Psoas muscle (tissue), 8 donors: Measurements from ENCODE around the gene PARS2. TPM values are rescaled to one million over a fixed set of nuclear protein-coding genes. Genes with fewer than 3 reads are reported as not detected.

ENCODE experiments used
- ATAC-seq, 4 donors: fragments of 200-7000 bp; cut with Tn5 transposase; one replicate each; pipeline ENCODE4 v1.9.1; 2020; ENCODE audit warnings: moderate library complexity in 3 of 4, mild to moderate bottlenecking in 2 of 4
- DNase-seq, 2 donors: peaks; one replicate each; pipeline ENCODE4 v3.0.0-alpha.2; 2020
- H3K27ac ChIP-seq: fragments of 200-600 bp; one replicate; pipeline ENCODE4 v1.8.0; 2022
- H3K27me3 ChIP-seq, 3 donors: fragments of 200-600 bp in 1 of 3; one replicate each; pipeline versions ENCODE4 v1.6.1 to v1.8.0; 2013 to 2022; ENCODE audit warnings: low read length in 2 of 3, mild to moderate bottlenecking in 2 of 3, moderate library complexity in 1 of 3; ENCODE audit not compliant: insufficient read depth in 3 of 3
- H3K36me3 ChIP-seq, 2 donors: fragments of 200-600 bp in 1 of 2; one replicate each; pipeline versions ENCODE4 v1.6.1 to v1.8.0; 2013 to 2022; ENCODE audit warnings: low read depth in 1 of 2, mild to moderate bottlenecking in 1 of 2, moderate library complexity in 1 of 2; ENCODE audit not compliant: insufficient read depth in 1 of 2
- H3K4me1 ChIP-seq: fragments of 200-600 bp; one replicate; pipeline ENCODE4 v1.8.0; 2022
- H3K4me3 ChIP-seq: fragments of 200-600 bp; one replicate; pipeline ENCODE4 v1.8.0; 2022; ENCODE audit warnings: mild to moderate bottlenecking
- H3K9me3 ChIP-seq: fragments of 200-600 bp; one replicate; pipeline ENCODE4 v1.8.0; 2022
- WGBS, 3 donors: extraction: QIAGEN DNeasy Blood & Tissue Kit; methylation state at CpG; one replicate each; pipeline versions ENCODE4 v1.1.6 to v1.1.7; 2013; 5-methylcytosine and 5-hydroxymethylcytosine counted together
- intact Hi-C, 2 donors: fragments of 100-400 bp; cut with DNase I; formaldehyde crosslinking; loops; one replicate each; pipeline versions ENCODE4 v1.11.0 to v1.14.2; 2022
- polyA plus RNA-seq, 3 donors: library from polyadenylated mRNA; stranded (reverse); fragments of 200-250 nt; gene quantifications; one replicate each; pipeline ENCODE4 v1.2.3, GENCODE V29; 2013
- total RNA-seq, 4 donors: library from RNA; stranded (reverse); fragmentation: NEBNext Ultra II Directional in 2 of 4; extraction: Animal tissue kit (Norgen Biotek cat#: 25700) in 2 of 4; gene quantifications; one replicate each; pipeline versions ENCODE4 v1.2.1 to v1.2.4, GENCODE V29; 2021 to 2023
- TF ChIP-seq, protein P1 (sequence below): fragments of 200-600 bp; IDR thresholded peaks from one replicate; pipeline ENCODE4 v1.8.0; 2022; ENCODE audit warnings: antibody characterized with exemption
- donor health status: healthy with polysubstance abuse.
- donor health status: DM: no; HTN: no; CAD: no; lungs with moderate emphysema.
- donor health status: Bipolar disorder and iron deficiency.
- donor health status: healthy.
- donor health status: DM: yes; HTN: yes; CAD: no.
- donor health status: DM: no; HTN: no; CAD: no.
- donor health status: DM: no; HTN: no; CAD: no.
- donor health status: DM: yes; HTN: yes; CAD: no.

Gene PARS2
- total and polyA plus RNA-seq, 7 donors = 2.4 to 5.6 (median 3.5) TPM

DNA sequence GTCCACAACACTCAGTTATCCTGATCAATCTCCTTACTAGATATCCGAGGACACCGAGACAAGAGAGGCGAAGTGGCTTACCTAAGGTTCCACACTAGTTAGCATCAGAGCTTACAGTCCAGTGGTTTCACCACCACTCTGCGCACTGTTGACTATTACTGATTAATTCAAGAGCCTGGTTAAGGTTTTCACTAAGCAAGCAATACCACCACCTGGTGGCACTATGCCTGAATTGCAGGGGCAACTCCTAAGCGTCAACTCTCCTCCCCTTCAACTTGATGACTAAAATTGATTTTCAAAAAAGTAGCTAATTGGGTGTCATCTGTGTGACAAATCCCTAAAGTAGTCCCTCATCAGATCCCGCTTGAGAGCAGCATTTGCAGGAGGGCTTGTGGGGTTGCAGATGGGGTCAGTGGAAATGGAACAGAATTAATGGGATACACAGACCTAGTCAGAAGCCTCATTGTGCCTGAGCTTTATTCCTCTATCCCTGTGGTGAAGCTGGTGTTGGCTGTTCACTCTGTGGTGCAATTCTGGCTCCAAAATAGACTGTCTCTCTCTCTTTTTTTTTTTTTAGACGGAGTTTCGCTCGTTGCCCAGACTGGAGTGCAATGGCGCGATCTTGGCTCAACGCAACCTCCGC lies 27.7 kb upstream of the PARS2 start:
- H3K27ac ChIP-seq = no peak overlapping the region
- no peak for ATAC-seq
- H3K9me3 ChIP-seq = peaks cover 6% of the 10 kb centered on the region

DNA sequence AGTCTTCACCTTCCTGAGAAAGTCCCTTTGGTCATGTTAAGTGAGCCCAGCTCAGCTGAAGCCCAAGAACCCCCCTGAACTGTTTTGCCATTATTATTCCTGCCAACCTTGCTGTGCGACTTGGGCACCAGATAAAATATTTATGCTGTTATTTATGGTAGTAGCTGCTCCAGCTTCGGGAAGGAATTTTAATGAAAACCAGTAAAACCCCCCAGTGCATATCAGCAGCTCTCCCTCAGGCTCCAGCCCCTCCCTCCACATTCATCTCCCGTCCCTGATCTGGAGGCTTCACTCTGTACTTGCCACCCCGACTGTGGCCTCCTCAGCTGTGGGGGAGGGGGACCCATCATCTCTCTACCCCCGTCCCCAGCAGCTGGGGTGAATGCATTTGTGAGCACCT lies 24.1 kb upstream of the PARS2 start:
- WGBS, 3 donors = 23 to 29% (median 24%) methylated on average over 5 of the region's 5 CpGs
- no peak for DNase-seq
- H3K27me3 ChIP-seq = peaks cover 0 to 11% (median 6%) of the 10 kb centered on the region in 3 donors
- H3K4me3 ChIP-seq = no peak overlapping the region
- no peak for ATAC-seq
- peaks cover 6% of the 10 kb centered on the region for H3K9me3 ChIP-seq
- TF ChIP-seq, protein P1, sequence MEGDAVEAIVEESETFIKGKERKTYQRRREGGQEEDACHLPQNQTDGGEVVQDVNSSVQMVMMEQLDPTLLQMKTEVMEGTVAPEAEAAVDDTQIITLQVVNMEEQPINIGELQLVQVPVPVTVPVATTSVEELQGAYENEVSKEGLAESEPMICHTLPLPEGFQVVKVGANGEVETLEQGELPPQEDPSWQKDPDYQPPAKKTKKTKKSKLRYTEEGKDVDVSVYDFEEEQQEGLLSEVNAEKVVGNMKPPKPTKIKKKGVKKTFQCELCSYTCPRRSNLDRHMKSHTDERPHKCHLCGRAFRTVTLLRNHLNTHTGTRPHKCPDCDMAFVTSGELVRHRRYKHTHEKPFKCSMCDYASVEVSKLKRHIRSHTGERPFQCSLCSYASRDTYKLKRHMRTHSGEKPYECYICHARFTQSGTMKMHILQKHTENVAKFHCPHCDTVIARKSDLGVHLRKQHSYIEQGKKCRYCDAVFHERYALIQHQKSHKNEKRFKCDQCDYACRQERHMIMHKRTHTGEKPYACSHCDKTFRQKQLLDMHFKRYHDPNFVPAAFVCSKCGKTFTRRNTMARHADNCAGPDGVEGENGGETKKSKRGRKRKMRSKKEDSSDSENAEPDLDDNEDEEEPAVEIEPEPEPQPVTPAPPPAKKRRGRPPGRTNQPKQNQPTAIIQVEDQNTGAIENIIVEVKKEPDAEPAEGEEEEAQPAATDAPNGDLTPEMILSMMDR = no peak
- intact Hi-C loops = no loop called here
- H3K27ac ChIP-seq = no peak overlapping the region
- no peaks in the 10 kb centered on the region for H3K36me3 ChIP-seq
- no peaks in the 10 kb centered on the region for H3K4me1 ChIP-seq

More for the DNA sequence above, 27.7 kb upstream of the PARS2 start:
- WGBS, 3 donors = 74 to 79% (median 75%) methylated on average over 13 of the region's 13 CpGs
- Histone ChIP-seq H3K27me3 (peaks cover 0 to 6% (median 6%) of the 10 kb centered on the region in 3 donors), H3K4me1 (no peaks in the 10 kb centered on the region), H3K36me3 (no peaks in the 10 kb centered on the region), H3K4me3 (no peak overlapping the region)
- no peak for DNase-seq
- TF ChIP-seq, protein P1 = peak; percentile 33
- intact Hi-C loops = no loop called here

DNA sequence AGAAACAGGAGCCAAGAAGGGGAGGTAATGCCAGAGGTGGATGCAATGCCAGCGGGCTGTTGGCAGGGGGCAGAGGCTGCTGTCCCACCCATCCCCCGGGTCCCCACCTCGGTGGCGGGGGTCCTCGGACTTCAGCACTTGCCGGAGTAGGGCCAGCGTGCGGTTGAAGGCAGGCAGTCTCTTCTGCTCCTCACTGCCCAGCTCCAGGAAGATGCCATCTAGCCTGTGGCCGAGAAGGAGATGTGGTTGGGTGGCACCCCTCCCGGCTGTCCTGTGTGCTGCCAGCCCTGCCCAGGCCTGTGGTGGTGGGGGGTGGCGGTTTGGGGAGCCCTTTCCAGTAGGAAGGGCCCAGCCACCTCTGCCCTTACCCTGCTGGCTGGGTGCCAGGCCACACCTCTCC lies 23.3 kb upstream of the PARS2 start:
- ATAC-seq = no peak
- Histone ChIP-seq H3K4me1 (no peaks in the 10 kb centered on the region), H3K9me3 (peaks cover 6% of the 10 kb centered on the region), H3K27me3 (peaks cover 0 to 11% (median 3%) of the 10 kb centered on the region in 3 donors), H3K36me3 (no peaks in the 10 kb centered on the region), H3K4me3 (no peak overlapping the region), H3K27ac (no peak overlapping the region)
- 75 to 83% (median 83%) methylated on average over 5 to 11 of the region's 11 CpGs for WGBS, 3 donors
- intact Hi-C loops = no loop called here
- no peak for DNase-seq
- TF ChIP-seq, protein P1 = no peak

DNA sequence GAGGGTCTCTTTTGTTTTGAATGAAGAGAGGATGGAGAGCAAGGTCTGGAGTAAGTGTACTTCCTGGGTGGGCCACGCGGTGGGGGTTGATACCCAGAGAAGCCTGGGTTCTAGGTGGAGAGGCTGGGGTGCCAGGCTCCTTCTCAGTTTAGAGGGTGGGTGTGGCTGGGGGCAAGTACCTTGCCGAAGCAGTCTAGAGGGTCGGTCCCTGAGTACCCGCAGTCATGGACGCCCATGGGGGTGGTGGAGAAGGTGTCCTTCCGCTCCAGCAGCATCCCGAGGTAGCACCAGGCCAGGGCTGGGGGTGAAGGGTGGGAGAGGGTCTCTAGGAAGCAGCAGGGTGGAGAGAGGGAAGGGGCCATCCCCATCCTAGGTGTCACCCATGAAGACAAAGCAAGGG lies 22.5 kb upstream of the PARS2 start:
- no peak overlapping the region for H3K27ac ChIP-seq
- ATAC-seq (no peak), DNase-seq (no peak)
- peaks cover 0 to 6% (median 0%) of the 10 kb centered on the region in 3 donors for H3K27me3 ChIP-seq
- no peaks in the 10 kb centered on the region for H3K4me1 ChIP-seq
- H3K36me3 ChIP-seq = no peaks in the 10 kb centered on the region
- 86 to 93% (median 90%) methylated on average over 8 of the region's 8 CpGs for WGBS, 3 donors
- peaks cover under 1% of the 10 kb centered on the region for H3K9me3 ChIP-seq
- no peak overlapping the region for H3K4me3 ChIP-seq
- intact Hi-C loops = no loop called here
- TF ChIP-seq, protein P1 = no peak

DNA sequence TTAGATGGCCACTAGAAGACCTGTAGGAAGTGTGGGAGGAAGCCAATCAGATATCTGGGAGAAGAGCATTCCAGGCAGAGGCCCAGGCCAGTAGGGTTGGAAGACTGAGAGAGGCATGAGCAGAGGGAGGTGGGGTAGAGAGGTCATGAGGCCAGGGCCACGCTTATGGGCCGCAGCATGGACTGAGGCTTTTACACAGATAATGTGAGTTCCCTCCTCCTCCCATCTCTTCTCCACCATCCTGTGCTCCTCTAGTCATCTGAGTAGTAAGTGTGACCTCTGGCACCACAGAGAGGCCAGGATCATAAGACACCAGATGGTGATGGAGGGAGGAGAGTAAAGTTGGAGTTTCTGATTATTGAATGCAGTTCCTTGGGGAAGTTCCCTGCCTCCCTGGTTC lies 19.7 kb upstream of the PARS2 start:
- no peaks in the 10 kb centered on the region for H3K9me3 ChIP-seq
- no peak overlapping the region for H3K4me3 ChIP-seq
- no peaks in the 10 kb centered on the region for H3K36me3 ChIP-seq
- H3K4me1 ChIP-seq = peaks cover 3% of the 10 kb centered on the region
- intact Hi-C loops = no loop called here
- TF ChIP-seq, protein P1 = no peak
- WGBS, 3 donors = 62 to 71% (median 63%) methylated on average over 2 of the region's 2 CpGs
- H3K27me3 ChIP-seq = peaks cover 0 to 23% (median 4%) of the 10 kb centered on the region in 3 donors
- no peak for ATAC-seq
- DNase-seq = no peak
- no peak overlapping the region for H3K27ac ChIP-seq
